Bronchial epithelial cell (primary cell): ENCODE results near the gene UPK1A. TPM values are rescaled to one million over a fixed set of nuclear protein-coding genes. Genes with fewer than 3 reads are reported as not detected.

Experiments used
- DNase-seq: peaks from one replicate; pipeline ENCODE4 v3.0.0-alpha.2; 2010; ENCODE audit warnings: low read depth
- FAIRE-seq: peaks from 2 replicates; lab custom pipeline; 2011; peaks lifted over from hg19 to GRCh38; lab: Jason Lieb, UNC
- H3K27me3 ChIP-seq: 2 replicates; pipeline ENCODE4 v1.5.1; 2011; ENCODE audit warnings: low read length; ENCODE audit not compliant: control insufficient read depth, insufficient read depth
- H3K36me3 ChIP-seq: 2 replicates; pipeline ENCODE4 v1.5.1; 2011; ENCODE audit warnings: low read length; ENCODE audit not compliant: control insufficient read depth, insufficient read depth
- H3K4me3 ChIP-seq: 2 replicates; pipeline ENCODE4 v1.5.1; 2011; ENCODE audit warnings: mild to moderate bottlenecking, low read depth, low read length, control low read depth
- CTCF ChIP-seq: IDR thresholded peaks from 2 replicates; pipeline ENCODE4 v1.5.1; 2011; ENCODE audit warnings: mild to moderate bottlenecking, moderate library complexity, low read length, control low read depth, inconsistent platforms; ENCODE audit not compliant: insufficient read depth, severe bottlenecking
- total RNA-seq: library from RNA; depleted of rRNA; stranded (reverse); fragments of >200 nt; gene quantifications from 2 replicates; pipeline ENCODE4 v1.2.1, GENCODE V29; 2014

The UPK1A gene
- total RNA-seq, 1 donor from 2014 or later = not detected

GRCh38 chr19:35641515-35642151, 24.7 kb upstream of the UPK1A start, which contains the start of gene ETV2:
TSS of gene ETV2 (plus strand) at chr19:35641745. CDS start at chr19:35642461, 716 bp downstream.
- no peak for FAIRE-seq
- Histone ChIP-seq H3K4me3 (no peak within 1 kb of the TSS), H3K27me3 (no peaks in the 10 kb centered on the region), H3K36me3 (peaks cover 6% of the 10 kb centered on the region)
- TF ChIP-seq CTCF = no peak
- DNase-seq = peak; percentile 25

- H3K36me3 ChIP-seq = peaks cover 5% of the 10 kb centered on the region
- H3K27me3 ChIP-seq = no peaks in the 10 kb centered on the region
- H3K4me3 ChIP-seq = no peak overlapping the region
- FAIRE-seq (no peak), DNase-seq (no peak)
- TF ChIP-seq CTCF = no peak
Measured at GRCh38 chr19:35642312-35642711, 24.0 kb upstream of the UPK1A start.

- no peak for TF ChIP-seq CTCF
Measured at GRCh38 chr19:35642798-35643254, 23.5 kb upstream of the UPK1A start.

GRCh38 chr19:35643255-35644205, 22.8 kb upstream of the UPK1A start:
- H3K4me3 ChIP-seq = peak overlapping the region; percentile 60
- no peaks in the 10 kb centered on the region for H3K36me3 ChIP-seq
- TF ChIP-seq CTCF = no peak
- FAIRE-seq (no peak), DNase-seq (peak; percentile 50)
- no peaks in the 10 kb centered on the region for H3K27me3 ChIP-seq

More at GRCh38 chr19:35642798-35643254, 23.5 kb upstream of the UPK1A start:
- no peak for FAIRE-seq
- Histone ChIP-seq H3K4me3 (peak overlapping the region; percentile 60), H3K27me3 (no peaks in the 10 kb centered on the region), H3K36me3 (peaks cover 2% of the 10 kb centered on the region)
- DNase-seq = no peak

GRCh38 chr19:35644206-35644986, 21.9 kb upstream of the UPK1A start:
- TF ChIP-seq CTCF = no peak
- no peak for FAIRE-seq
- peak overlapping the region; percentile 60 for H3K4me3 ChIP-seq

More at GRCh38 chr19:35644206-35644986, 21.9 kb upstream of the UPK1A start:
- DNase-seq = peak; percentile 88
- H3K27me3 ChIP-seq = no peaks in the 10 kb centered on the region
- H3K36me3 ChIP-seq = no peaks in the 10 kb centered on the region
